ENCODE data around the gene NEB.
A peak's percentile ranks its signal among the peaks of the same experiment; 100 is the strongest.
"Not testable (repeated sequence)": the region's sequence is repeated elsewhere in the genome, so short reads cannot be mapped to it uniquely, and the experiment has no call there.

Gene NEB

GRCh38 chr2:151654891-151655290, 79.4 kb downstream of the NEB start:
- DNase-seq (ENCODE audit: low spot score), result no peak
- no peak for FAIRE-seq

GRCh38 chr2:151654085-151654484, 80.2 kb downstream of the NEB start:
- FAIRE-seq (no peak), DNase-seq (ENCODE audit: low spot score) (no peak)

- DNase-seq (ENCODE audit: low spot score) (no peak), FAIRE-seq (no peak)
Observed at GRCh38 chr2:151651274-151651673, 83.0 kb downstream of the NEB start.

GRCh38 chr2:151650456-151650855, 83.8 kb downstream of the NEB start:
- FAIRE-seq, result no peak
- no peak for DNase-seq (ENCODE audit: low spot score)

GRCh38 chr2:151649966-151650365, 84.3 kb downstream of the NEB start:
- DNase-seq (ENCODE audit: low spot score) (no peak), FAIRE-seq (no peak)

GRCh38 chr2:151649400-151649799, 84.9 kb downstream of the NEB start:
- FAIRE-seq (no peak), DNase-seq (ENCODE audit: low spot score) (no peak)

GRCh38 chr2:151646512-151646911, 87.8 kb downstream of the NEB start:
- DNase-seq (ENCODE audit: low spot score); FAIRE-seq: not testable (repeated sequence)

GRCh38 chr2:151644580-151644979, 89.7 kb downstream of the NEB start:
- DNase-seq (ENCODE audit: low spot score) (no peak), FAIRE-seq (no peak)

GRCh38 chr2:151641895-151642294, 92.4 kb downstream of the NEB start:
- DNase-seq (ENCODE audit: low spot score); FAIRE-seq: not testable (repeated sequence)

GRCh38 chr2:151640087-151640486, 94.2 kb downstream of the NEB start:
- no peak for DNase-seq (ENCODE audit: low spot score)
- FAIRE-seq, result no peak

- FAIRE-seq, result no peak
Observed at GRCh38 chr2:151638990-151639389, 95.3 kb downstream of the NEB start.

GRCh38 chr2:151638191-151638933, 95.9 kb downstream of the NEB start:
- no peak for DNase-seq (ENCODE audit: low spot score)
- no peak for FAIRE-seq

More at GRCh38 chr2:151638990-151639389, 95.3 kb downstream of the NEB start:
- DNase-seq (ENCODE audit: low spot score), result no peak

- DNase-seq (ENCODE audit: low spot score), result no peak
- FAIRE-seq, result no peak
Observed at GRCh38 chr2:151637271-151637781, 97.0 kb downstream of the NEB start.

GRCh38 chr2:151634736-151635467, 99.4 kb downstream of the NEB start:
- FAIRE-seq (no peak), DNase-seq (ENCODE audit: low spot score) (no peak)

GRCh38 chr2:151632993-151633565, 101.2 kb downstream of the NEB start:
- no peak for DNase-seq (ENCODE audit: low spot score)
- peak; percentile 79 for FAIRE-seq

- FAIRE-seq (peak; percentile 47), DNase-seq (ENCODE audit: low spot score) (peak; percentile 47)
Observed at GRCh38 chr2:151630372-151630771, 103.9 kb downstream of the NEB start.

- no peak for FAIRE-seq
- DNase-seq (ENCODE audit: low spot score), result peak; percentile 46
Observed at GRCh38 chr2:151627353-151627752, 106.9 kb downstream of the NEB start.

- DNase-seq (ENCODE audit: low spot score), result no peak
- FAIRE-seq, result no peak
Observed at GRCh38 chr2:151624271-151624670, 110.0 kb downstream of the NEB start.

GRCh38 chr2:151623631-151624030, 110.6 kb downstream of the NEB start:
- FAIRE-seq, result no peak
- DNase-seq (ENCODE audit: low spot score), result no peak

GRCh38 chr2:151620761-151621160, 113.5 kb downstream of the NEB start:
- DNase-seq (ENCODE audit: low spot score) (no peak), FAIRE-seq (no peak)

GRCh38 chr2:151619337-151619989, 114.8 kb downstream of the NEB start:
- DNase-seq (ENCODE audit: low spot score) (peak; percentile 41), FAIRE-seq (no peak)
